Stimulated activated effector memory CD8-positive, alpha-beta T cell treated with anti-CD3 and anti-CD28 coated beads, Interleukin-12 subunit alpha, Interleukin-12 subunit beta, amount 100 ng/mL, for 72 hours (primary cell): ENCODE measurements around the gene GFOD1.
A peak's percentile ranks its signal among the peaks of the same experiment; 100 is the strongest.

ENCODE experiments used
- ATAC-seq: fragments of 150-1000 bp; cut with Tn5 transposase; 2 replicates; pipeline ENCODE4 v1.10.0; 2021
- DNase-seq, 2 donors: peaks; one replicate each; pipeline ENCODE4 v3.0.0; 2021 to 2022; ENCODE audit warnings: low spot score in 2 of 2
- H3K27ac Mint-ChIP-seq: one replicate; pipeline ENCODE4 v1.8.0; 2022; ENCODE audit warnings: mild to moderate bottlenecking, mixed read lengths
- H3K36me3 Mint-ChIP-seq: one replicate; pipeline ENCODE4 v1.8.0; 2022; ENCODE audit warnings: mild to moderate bottlenecking, mixed read lengths
- H3K4me1 Mint-ChIP-seq: one replicate; pipeline ENCODE4 v1.8.0; 2022; ENCODE audit warnings: mixed read lengths
- H3K4me3 Mint-ChIP-seq: one replicate; pipeline ENCODE4 v1.8.0; 2022; ENCODE audit warnings: mild to moderate bottlenecking, mixed read lengths
- H3K9me3 Mint-ChIP-seq: one replicate; pipeline ENCODE4 v1.8.0; 2022; ENCODE audit warnings: mixed read lengths

The GFOD1 gene

DNA sequence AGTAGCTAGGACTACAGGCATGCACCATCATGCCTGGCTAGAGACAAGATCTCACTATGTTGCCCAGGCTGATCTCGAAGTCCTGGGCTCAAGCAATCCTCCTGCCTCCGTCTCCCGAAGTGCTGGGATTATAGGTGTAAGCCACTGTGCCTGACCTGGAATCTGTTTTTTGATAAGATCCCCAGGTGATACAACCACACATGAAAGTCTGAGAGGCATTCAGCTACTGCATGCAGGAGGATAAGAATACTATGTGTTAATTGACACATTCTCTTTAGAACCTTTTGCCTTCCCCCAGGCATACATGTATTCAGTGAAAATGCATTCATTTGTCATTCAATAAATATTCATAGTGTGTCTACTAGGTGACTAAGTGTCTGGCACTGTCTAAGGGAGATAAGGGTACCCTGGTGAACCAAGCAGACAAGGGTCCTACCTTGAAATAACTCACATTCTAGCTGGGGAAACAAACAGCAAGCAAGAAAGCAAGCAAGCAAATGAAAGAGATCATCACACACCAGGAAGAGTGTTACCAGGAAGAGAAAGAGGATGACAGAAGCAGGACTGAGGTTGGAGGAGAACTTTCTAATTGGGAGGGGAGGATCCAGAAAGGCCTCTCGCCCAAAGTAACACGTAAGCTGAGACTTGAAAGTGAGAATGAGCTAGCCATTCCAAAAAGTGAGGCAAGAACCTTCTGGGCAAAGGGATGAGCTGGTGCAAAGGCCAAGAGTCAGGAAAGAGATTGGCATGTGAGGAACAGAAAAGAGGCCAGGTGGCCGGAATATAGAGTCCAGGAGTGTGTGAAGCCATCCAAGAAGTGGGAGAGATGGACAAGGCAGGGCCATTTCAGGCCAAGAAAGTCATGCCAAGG is 6.5 kb downstream of the GFOD1 start:
- Mint-ChIP-seq H3K4me3 (no peak overlapping the region), H3K36me3 (no peaks in the 10 kb centered on the region), H3K4me1 (peaks cover 39% of the 10 kb centered on the region), H3K9me3 (no peaks in the 10 kb centered on the region), H3K27ac (no peak overlapping the region)
- DNase-seq: no peak
- peak; percentile 46 for ATAC-seq

DNA sequence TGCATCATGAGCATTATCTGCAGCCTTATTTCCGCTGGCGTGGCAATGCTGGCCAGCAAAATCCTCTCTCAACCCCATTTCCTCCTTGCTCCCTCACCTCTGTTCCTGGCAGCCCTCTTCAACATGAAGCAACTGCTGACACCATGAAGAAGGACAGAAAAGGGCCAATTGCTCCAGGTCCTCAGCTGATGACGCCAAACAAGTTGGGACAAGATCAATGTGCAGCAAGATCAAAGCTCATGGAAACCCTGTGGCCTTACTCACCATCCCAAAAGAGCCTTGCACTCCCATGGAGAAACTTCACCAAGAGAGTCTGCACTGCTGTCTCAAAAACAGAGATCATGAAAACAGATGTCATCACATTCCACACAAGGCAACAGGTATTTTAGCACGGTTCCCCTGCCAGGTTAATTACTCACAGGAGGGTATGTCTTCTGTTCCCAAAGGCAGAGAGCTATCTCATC is 7.4 kb downstream of the GFOD1 start:
- Mint-ChIP-seq H3K4me3 (no peak overlapping the region), H3K9me3 (no peaks in the 10 kb centered on the region)

DNA sequence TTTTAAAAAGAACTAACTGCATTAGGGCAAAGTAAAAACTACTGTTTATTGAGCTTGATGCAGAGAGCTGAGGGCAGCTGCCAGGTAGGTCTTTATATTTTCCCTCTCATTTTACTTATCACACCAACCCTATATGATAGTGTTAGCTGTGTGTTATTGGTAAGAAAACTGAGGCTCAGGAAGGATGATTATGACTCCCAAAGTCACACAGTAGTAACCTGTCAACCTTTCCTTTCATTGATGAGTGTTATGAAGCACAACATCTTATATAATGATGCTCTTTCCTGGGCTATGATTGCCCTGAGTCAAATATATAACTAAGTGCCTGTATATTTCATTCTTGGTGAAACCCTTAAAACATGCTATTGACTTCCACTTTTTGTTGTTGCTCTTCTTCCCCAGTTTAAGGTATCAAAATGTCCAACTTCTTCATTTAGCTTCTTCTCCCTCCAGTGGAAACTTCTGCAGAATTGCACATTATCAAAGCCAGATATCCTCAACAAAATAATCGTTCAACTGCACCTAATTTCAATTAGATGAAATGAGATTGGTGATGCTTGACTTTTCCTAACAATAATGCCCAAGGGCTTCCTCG is 8.1 kb downstream of the GFOD1 start:
- H3K4me3 Mint-ChIP-seq: no peak overlapping the region
- peaks cover 27% of the 10 kb centered on the region for H3K4me1 Mint-ChIP-seq
- ATAC-seq (peak; percentile 28), DNase-seq (no peak)
- H3K27ac Mint-ChIP-seq: no peak overlapping the region
- no peaks in the 10 kb centered on the region for H3K36me3 Mint-ChIP-seq
- H3K9me3 Mint-ChIP-seq: no peaks in the 10 kb centered on the region

More for the DNA sequence above, 7.4 kb downstream of the GFOD1 start:
- peaks cover 31% of the 10 kb centered on the region for H3K4me1 Mint-ChIP-seq
- no peak for DNase-seq
- no peaks in the 10 kb centered on the region for H3K36me3 Mint-ChIP-seq
- ATAC-seq: no peak
- H3K27ac Mint-ChIP-seq: no peak overlapping the region

- H3K36me3 Mint-ChIP-seq: no peaks in the 10 kb centered on the region
- peak in 1 of 2 donors; percentile 44 for DNase-seq
- H3K4me1 Mint-ChIP-seq: peaks cover 20% of the 10 kb centered on the region
- H3K27ac Mint-ChIP-seq: no peak overlapping the region
- ATAC-seq: no peak
- no peak overlapping the region for H3K4me3 Mint-ChIP-seq
- H3K9me3 Mint-ChIP-seq: no peaks in the 10 kb centered on the region
Observed at GRCh38 chr6:13478525-13478966, 8.9 kb downstream of the GFOD1 start.

DNA sequence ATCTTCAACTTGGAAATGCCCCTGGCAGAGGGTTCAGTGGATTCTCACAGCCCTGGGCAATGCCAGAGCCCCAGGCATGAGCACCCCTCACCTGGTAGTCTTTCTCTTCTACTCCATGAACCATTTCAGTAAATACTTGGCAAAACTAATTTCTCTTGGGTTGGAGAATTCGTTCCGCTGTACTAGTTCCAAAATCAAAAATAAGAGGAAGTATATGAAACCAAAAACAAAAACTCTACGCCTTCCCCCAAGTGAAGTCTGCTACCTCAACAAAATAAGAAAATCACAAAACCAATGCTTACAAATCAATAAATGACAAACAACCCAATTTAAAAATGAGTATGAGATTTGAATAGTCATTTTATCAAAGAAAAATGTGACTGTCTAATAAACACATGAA is 12.6 kb downstream of the GFOD1 start:
- peaks cover 6% of the 10 kb centered on the region for H3K4me1 Mint-ChIP-seq
- DNase-seq (no peak), ATAC-seq (no peak)
- no peak overlapping the region for H3K27ac Mint-ChIP-seq
- H3K4me3 Mint-ChIP-seq: no peak overlapping the region
- no peaks in the 10 kb centered on the region for H3K9me3 Mint-ChIP-seq
- no peaks in the 10 kb centered on the region for H3K36me3 Mint-ChIP-seq

DNA sequence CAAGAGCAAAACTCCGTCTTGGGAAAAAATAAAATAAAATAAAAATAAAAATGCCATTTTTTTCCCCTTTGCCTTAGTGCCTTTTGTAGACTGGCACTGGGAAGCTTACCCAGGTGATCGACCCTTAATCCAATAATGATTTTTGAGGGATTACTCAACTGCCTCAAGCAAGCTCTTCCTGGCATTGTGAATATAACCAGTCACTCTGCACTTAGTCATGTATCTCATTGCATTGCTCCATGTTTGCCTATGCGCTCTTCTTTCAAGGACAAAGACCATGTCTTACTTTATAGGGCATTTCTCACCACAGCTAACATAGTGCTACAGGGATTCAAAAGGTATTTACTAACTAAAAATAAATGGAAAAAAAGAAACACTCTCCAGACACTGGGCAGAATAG is 13.0 kb downstream of the GFOD1 start:
- ATAC-seq (no peak), DNase-seq (no peak)
- Mint-ChIP-seq H3K4me3 (no peak overlapping the region), H3K27ac (no peak overlapping the region), H3K9me3 (no peaks in the 10 kb centered on the region), H3K4me1 (peaks cover 6% of the 10 kb centered on the region), H3K36me3 (no peaks in the 10 kb centered on the region)

- H3K4me1 Mint-ChIP-seq: peaks cover 6% of the 10 kb centered on the region
Observed at GRCh38 chr6:13473768-13474165, 13.6 kb downstream of the GFOD1 start.

DNA sequence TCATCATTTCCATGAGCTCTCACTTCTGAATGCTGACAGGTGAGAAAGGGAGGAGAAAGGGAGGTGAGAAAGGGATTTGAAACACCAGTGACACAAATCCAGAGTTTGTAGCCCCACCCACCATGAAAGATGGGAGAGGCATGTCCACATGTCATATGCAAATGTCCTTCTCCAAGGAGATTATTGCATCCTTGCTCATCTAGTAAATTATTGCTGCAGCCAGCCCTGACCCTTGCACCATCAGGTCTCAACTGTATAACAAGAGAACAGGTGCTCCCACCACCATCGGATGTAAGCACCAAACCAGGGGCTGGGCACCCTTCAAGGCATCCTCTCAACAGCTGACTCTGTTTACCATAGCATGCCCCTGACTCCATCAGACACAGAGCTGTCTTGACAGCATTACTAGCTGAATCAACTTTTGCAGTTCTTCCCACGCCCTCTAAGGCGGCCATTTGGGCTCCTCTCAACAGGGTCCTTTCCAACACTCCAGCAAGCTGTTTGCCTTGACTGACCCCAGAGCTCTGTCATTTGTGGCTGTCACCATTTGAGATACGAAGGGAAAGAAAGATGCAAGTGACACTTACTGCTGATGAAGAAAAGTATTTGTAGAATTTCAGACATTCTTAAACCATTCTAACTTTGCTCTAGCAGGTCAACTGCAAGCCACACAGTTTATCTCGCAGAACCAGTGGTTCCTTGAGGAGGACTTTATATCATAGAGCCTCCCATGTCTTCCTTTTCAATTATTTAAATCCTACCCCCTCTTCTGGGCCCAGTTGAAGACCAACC is 14.2 kb downstream of the GFOD1 start:
- no peaks in the 10 kb centered on the region for H3K36me3 Mint-ChIP-seq
- ATAC-seq (no peak), DNase-seq (no peak)
- peaks cover under 1% of the 10 kb centered on the region for H3K4me1 Mint-ChIP-seq
- H3K27ac Mint-ChIP-seq: no peak overlapping the region
- no peaks in the 10 kb centered on the region for H3K9me3 Mint-ChIP-seq
- H3K4me3 Mint-ChIP-seq: no peak overlapping the region

More at GRCh38 chr6:13473768-13474165, 13.6 kb downstream of the GFOD1 start:
- Mint-ChIP-seq H3K27ac (no peak overlapping the region), H3K9me3 (no peaks in the 10 kb centered on the region), H3K4me3 (no peak overlapping the region), H3K36me3 (no peaks in the 10 kb centered on the region)
- DNase-seq: no peak
- no peak for ATAC-seq

GRCh38 chr6:13472099-13472498 is 15.3 kb downstream of the GFOD1 start:
- ATAC-seq: no peak
- DNase-seq: no peak
- no peaks in the 10 kb centered on the region for H3K9me3 Mint-ChIP-seq
- peaks cover under 1% of the 10 kb centered on the region for H3K4me1 Mint-ChIP-seq
- H3K36me3 Mint-ChIP-seq: no peaks in the 10 kb centered on the region
- H3K4me3 Mint-ChIP-seq: no peak overlapping the region
- no peak overlapping the region for H3K27ac Mint-ChIP-seq

- Mint-ChIP-seq H3K36me3 (peaks cover 1% of the 10 kb centered on the region), H3K4me3 (no peak overlapping the region), H3K9me3 (no peaks in the 10 kb centered on the region), H3K4me1 (peaks cover 9% of the 10 kb centered on the region), H3K27ac (no peak overlapping the region)
- no peak for DNase-seq
- no peak for ATAC-seq
Observed at GRCh38 chr6:13471184-13471583, 16.2 kb downstream of the GFOD1 start.

- no peak overlapping the region for H3K27ac Mint-ChIP-seq
- no peak for DNase-seq
Observed at GRCh38 chr6:13470238-13471140, 16.9 kb downstream of the GFOD1 start.

DNA sequence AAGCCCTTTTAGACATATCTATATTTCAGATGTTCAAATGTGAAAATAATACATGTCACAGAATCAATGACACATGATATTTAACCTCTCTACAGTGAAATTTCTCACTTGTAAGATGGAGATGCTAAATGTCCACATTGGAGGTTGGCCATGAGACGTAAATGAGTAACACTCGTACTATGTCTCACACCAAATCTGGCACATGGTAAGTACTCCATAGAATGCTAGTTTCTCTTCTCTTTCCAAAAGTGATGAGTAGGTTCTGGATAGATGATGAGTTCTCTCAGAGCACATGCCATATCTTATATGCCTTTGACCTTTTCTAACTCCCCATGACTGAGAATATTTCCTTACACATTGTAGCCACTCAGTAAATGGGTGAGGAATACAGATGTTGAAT is 17.7 kb downstream of the GFOD1 start:
- peaks cover 7% of the 10 kb centered on the region for H3K36me3 Mint-ChIP-seq
- DNase-seq: no peak
- no peaks in the 10 kb centered on the region for H3K9me3 Mint-ChIP-seq
- no peak for ATAC-seq
- no peak overlapping the region for H3K27ac Mint-ChIP-seq
- no peak overlapping the region for H3K4me3 Mint-ChIP-seq
- H3K4me1 Mint-ChIP-seq: peaks cover 22% of the 10 kb centered on the region

More at GRCh38 chr6:13470238-13471140, 16.9 kb downstream of the GFOD1 start:
- no peak overlapping the region for H3K4me3 Mint-ChIP-seq
- peaks cover 7% of the 10 kb centered on the region for H3K36me3 Mint-ChIP-seq
- H3K4me1 Mint-ChIP-seq: peaks cover 16% of the 10 kb centered on the region
- ATAC-seq: no peak
- no peaks in the 10 kb centered on the region for H3K9me3 Mint-ChIP-seq

- Mint-ChIP-seq H3K4me3 (no peak overlapping the region), H3K9me3 (no peaks in the 10 kb centered on the region), H3K4me1 (peaks cover 30% of the 10 kb centered on the region), H3K36me3 (peaks cover 7% of the 10 kb centered on the region), H3K27ac (no peak overlapping the region)
- ATAC-seq: no peak
- DNase-seq: no peak
Observed at GRCh38 chr6:13468839-13469238, 18.6 kb downstream of the GFOD1 start.

- ATAC-seq: no peak
- Mint-ChIP-seq H3K4me1 (peaks cover 36% of the 10 kb centered on the region), H3K9me3 (no peaks in the 10 kb centered on the region), H3K36me3 (peaks cover 7% of the 10 kb centered on the region), H3K27ac (no peak overlapping the region), H3K4me3 (no peak overlapping the region)
- DNase-seq: no peak
Observed at GRCh38 chr6:13467216-13467600, 20.2 kb downstream of the GFOD1 start.
